Kidney capillary endothelial cell (primary cell): ENCODE results near the gene CIB4.
"Not testable (repeated sequence)": the region's sequence is repeated elsewhere in the genome, so short reads cannot be mapped to it uniquely, and the experiment has no call there.

Experiments used
- DNase-seq: peaks from one replicate; pipeline ENCODE4 v3.0.0-alpha.2; 2018; ENCODE audit warnings: low spot score

The CIB4 gene

GRCh38 chr2:26568076-26568890 is 72.9 kb downstream of the CIB4 start:
- DNase-seq: no peak

DNA sequence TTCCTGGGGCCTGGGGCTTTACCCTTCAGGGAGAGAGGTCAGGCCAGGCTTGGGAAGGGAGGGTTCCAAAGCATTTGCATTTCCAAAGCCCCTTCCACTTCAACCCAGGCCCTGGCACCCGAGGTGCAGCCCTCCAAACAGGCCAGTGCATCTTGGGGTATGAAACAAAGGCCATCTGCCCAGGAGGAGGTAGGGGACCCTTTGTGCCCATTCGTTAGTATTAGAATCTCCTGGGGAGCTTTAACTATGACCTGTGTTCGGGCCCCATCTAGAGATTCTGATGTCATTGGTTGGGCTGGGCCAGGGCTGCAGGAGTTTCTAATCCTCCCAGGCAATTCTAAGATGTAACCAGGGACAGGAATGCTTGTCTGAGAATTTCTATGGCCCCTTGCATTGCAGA is 73.6 kb downstream of the CIB4 start:
- no peak for DNase-seq

- DNase-seq: not testable (repeated sequence)
Measured at GRCh38 chr2:26566731-26567130, 74.4 kb downstream of the CIB4 start.

- DNase-seq: no peak
Measured at GRCh38 chr2:26566081-26566375, 75.1 kb downstream of the CIB4 start.

- no peak for DNase-seq
Measured at GRCh38 chr2:26564121-26564644, 77.0 kb downstream of the CIB4 start.

DNA sequence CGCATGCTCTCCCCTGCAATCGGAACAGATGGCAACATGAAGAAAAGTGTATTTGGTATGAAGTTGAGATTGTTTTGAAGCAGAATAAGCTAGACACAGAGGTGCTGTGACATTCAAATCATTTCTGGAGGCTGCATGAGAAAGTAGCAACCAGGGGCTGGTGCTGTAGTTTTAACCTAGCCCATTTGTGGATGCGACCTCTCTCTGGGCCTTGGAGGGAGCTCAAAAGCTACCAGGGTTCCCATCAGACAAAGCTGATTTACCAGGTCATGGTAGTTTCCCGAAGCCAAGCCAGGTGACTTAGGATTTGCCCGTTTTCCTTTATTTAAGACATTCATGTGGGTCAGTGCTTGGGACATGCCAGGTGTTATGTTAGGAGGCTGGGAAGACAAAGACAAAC is 77.5 kb downstream of the CIB4 start:
- DNase-seq: no peak

DNA sequence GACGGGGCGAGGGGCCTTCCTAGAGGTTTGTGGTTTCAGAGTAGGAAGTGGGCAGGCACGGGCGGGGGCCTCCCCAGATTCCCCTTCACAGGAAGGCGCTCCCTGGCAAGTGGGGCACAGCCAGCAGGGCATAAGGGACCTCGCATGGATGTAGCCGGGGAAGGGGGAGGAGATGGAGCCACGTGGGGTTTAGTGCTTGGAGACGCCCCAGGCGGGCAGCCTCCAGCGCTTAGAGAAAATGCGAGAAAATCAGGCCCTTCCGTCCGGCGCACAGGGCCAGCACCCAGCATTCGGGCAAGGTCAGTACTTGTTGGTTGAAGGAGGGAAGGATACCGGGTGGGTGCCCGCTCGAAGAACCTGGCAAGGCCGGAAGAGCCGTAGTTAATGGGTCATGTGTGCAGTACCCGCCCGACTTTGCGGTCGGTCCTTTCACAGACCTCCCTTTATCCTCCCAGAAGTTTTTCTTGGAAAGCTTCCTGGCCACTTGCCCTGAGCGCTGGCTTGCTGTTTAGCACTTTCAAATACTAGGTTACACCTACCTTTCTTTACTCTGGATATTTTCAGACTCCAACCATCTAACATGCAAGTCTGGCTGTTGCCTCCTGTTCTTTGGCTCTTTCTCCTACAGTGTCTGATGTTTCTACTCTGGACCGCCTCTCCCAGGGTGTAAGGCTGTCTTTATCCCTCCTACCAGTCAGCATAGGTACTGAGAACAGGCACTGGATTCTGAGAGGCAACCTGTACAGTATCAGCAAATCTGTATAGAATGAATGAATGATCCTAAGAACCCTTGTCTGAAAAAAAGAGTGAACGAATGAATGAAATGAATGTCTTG is 78.1 kb downstream of the CIB4 start:
- no peak for DNase-seq

DNA sequence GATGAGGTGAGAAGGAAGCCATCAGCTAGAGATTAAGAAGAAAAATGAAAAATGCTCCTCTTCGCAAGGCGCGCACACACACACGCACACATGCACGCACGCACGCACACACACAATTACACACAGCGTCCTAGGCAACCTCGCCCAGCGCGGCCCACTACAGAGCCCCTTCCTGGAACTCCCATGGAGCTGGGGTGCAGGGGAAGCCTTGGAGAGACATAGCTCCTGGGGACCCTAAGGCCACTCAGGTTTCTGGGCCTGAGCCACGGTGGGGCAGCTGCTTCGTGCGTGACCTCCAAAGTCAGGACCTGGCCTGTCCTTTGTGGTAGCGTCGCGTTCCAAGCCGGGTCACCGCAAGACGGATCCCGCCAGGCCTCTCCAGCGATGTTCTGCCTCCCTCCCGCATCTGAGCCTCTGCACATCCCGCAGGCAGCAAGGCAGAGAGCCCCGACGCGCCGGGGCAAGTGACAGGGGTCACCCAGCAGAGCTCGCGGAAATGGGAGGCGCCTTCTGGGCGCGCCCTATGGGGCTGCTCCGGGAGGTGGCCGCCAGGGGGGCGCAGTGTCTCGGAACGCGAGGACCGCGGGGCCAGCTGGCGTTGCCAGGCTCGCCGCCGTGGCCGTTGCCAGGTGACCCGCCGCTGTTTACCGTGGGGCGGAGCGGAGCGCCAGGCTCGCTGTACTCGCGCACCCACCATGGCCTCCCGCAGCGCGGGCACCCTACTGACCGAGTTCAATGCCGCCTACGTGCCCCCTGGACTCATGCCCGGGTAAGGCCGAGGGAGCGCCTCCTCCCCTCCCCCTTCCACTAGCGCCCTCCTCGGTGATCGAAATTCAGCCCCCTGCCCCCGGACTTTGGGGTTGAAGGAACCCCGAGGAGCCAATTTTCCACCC is 79.0 kb downstream of the CIB4 start:
- DNase-seq: peak; percentile 47

- no peak for DNase-seq
Measured at GRCh38 chr2:26561376-26561775, 79.8 kb downstream of the CIB4 start.

DNA sequence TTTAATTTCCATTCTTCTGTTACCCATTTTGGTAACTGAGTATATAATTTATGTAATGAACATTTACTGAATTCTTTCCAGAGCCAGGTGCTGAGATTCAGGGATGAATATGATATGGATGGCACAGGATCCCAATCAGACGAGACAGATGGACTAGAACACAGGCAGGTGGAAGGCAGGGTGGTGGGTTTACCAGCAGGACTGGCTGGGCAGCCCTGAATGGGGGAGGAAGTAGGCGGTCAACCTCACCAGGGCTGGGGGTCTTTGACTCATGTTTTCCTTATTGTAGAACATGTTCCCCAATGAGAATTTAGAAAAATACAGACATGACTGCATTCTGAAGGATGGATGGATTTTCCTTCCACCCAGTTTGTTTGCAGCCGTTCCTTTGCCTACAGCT is 80.3 kb downstream of the CIB4 start:
- DNase-seq: no peak

GRCh38 chr2:26559556-26559955 is 81.6 kb downstream of the CIB4 start:
- DNase-seq: no peak

GRCh38 chr2:26559044-26559405 is 82.1 kb downstream of the CIB4 start:
- no peak for DNase-seq

DNA sequence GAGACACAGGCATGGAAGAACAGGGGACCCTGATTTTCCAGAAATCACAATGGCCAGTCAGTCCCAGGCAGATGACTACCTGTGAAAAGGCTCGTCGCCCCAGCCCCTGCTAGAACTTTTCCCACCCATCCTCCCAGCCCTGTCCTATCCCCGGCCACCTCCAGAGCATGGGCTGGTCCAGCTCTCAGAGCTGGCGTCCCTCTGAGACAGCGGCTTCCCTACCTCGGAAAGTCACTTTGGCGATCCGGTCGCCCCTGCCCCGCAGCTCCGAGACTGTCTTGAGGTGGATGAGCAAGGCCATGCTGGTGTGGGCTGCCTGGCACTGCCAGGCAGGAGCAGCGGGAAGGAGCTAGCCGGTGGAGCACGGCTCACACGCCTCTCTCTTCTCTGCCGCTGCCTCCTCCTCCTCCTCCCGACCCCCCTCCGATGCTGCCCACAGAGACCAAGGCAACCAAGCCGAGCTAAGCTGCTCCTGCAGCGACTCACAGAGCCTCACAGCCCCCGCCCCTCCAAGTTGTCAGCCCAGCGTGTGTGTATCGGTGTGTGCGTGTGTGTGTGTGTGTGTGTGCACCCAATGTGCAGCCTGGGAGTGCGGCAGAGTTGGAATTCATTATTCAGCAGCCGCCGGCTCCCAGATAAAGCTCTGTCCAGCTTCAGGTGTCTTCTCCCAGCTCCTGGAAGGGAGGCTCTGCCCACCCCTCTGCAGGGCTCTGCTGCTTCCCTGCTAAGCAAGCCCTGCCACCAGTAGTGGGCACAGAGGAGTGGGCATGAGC is 82.7 kb downstream of the CIB4 start:
- DNase-seq: no peak

GRCh38 chr2:26557244-26557925 is 83.8 kb downstream of the CIB4 start:
- DNase-seq: no peak

DNA sequence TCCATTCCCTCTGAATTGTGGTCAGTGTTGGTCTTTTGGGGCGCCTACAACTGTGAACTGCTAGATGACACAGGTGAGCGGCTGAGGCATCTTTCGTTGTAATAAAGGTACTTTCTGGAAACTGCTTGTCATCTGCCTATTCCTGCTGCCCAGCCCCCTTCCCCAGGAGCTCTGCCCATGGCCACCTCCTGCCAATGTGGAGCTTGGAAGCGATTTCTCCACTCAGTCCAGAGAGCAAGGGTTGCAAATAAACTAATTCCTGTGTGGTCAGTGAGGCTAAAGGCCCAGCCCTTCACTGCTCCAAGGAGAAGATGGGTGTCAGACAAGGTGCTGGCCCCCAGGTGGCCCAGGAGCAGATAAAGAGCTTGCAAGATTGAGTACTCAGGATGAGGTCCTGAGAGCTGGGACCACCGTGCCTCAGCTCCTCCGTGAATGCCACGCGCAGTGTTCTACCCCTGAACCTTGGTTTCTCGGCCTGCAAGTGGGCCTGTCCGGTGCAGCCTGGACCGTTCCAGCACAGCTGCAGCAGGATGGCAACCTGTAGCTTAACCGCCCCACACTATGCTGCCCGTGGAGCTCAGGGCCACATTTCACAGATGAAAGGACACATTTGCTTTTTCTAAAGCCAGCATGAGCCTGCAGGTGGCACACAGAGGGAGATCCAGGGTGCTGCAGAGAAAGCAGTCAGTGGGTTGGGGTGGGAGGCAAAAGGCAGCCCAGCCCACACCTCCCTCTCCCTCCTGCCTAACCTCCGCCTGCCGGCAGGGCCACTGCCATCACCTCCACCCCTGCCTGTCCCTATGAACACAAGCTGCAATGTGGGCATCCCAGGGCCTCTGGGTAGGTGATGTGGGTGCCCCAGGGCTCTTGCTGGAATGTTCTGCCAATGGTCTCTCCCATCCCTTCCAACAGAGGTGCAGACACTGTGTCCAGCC is 84.6 kb downstream of the CIB4 start:
- DNase-seq: no peak

- no peak for DNase-seq
Measured at GRCh38 chr2:26555246-26556133, 85.7 kb downstream of the CIB4 start.

DNA sequence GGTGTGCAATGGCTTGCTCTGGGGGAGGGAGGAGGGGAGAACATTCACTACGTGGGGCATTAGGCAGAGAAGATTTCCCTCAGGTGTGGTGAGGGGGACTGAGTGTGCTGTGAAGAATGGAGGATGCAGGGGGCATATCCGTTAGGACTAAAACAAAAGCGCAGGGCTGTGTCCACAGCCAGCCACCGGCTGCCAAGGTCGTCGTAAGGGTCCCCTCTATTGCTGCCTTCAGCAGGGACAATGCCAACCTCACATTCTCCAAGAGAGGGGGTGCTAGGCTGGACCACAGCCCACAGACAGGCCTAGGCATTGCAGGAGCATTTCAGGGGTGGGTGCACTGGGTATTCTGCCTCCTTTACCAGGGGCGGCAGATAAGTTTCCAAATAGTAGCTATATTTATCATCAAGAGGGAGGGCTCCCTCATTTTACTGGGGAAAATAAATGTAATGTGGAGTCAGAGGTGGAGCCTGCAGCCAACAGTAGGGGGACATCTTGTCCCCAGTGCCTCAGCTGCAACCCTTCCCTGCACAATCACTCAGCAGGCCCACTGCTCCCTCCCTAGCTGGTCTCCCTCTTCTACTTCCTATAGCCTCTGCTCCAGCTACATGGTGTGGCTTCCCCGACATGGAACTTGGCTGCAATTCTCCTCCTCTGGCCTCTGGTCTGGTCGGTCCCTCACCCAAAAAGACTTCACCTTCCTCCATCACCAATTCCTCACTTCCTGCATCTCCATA is 88.4 kb downstream of the CIB4 start:
- DNase-seq: no peak
